GM12864 (cell line): Measurements from ENCODE around the gene OR2J3.

Experiments
- DNase-seq: peaks from one replicate; pipeline ENCODE4 v3.0.0-alpha.2; 2011; ENCODE audit warnings: low read depth
- H3K4me3 ChIP-seq: 2 replicates; pipeline ENCODE4 v1.5.1; 2011; ENCODE audit warnings: mild to moderate bottlenecking, low read depth, low read length, control low read depth
- TF ChIP-seq, protein P1 (sequence below): IDR thresholded peaks from 2 replicates; pipeline ENCODE4 v1.5.1; 2011; ENCODE audit warnings: low read depth, mild to moderate bottlenecking, moderate library complexity, low read length, control low read depth, inconsistent platforms; ENCODE audit errors: missing control alignments

OR2J3 gene

DNA sequence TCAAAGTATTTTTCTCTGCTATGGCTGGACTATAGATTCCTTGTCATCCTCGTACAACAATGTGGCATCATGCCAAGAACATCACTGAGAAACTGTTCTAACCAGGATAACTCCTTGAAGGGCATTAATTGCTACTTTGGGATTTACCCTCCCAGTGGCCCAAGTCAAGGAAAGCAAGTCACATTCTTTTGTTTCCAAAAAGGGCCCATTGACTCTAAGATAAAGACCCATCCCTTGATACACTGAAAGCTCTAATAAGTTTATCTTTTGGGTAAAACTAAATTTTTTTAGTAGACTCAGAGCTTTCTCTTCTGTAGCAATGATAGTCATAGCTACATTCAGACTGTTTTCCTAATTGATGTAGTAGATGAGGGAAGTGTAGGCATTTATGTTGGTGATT is at the start of gene OR2J3:
Gene OR2J3 (plus strand): TSS at position 301 of the 400 bp plus-strand sequence. CDS start 3,833 bp downstream, outside the sequence.
- no peak within 1 kb of the TSS for H3K4me3 ChIP-seq
- TF ChIP-seq, protein P1, sequence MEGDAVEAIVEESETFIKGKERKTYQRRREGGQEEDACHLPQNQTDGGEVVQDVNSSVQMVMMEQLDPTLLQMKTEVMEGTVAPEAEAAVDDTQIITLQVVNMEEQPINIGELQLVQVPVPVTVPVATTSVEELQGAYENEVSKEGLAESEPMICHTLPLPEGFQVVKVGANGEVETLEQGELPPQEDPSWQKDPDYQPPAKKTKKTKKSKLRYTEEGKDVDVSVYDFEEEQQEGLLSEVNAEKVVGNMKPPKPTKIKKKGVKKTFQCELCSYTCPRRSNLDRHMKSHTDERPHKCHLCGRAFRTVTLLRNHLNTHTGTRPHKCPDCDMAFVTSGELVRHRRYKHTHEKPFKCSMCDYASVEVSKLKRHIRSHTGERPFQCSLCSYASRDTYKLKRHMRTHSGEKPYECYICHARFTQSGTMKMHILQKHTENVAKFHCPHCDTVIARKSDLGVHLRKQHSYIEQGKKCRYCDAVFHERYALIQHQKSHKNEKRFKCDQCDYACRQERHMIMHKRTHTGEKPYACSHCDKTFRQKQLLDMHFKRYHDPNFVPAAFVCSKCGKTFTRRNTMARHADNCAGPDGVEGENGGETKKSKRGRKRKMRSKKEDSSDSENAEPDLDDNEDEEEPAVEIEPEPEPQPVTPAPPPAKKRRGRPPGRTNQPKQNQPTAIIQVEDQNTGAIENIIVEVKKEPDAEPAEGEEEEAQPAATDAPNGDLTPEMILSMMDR: no peak
- DNase-seq: no peak

DNA sequence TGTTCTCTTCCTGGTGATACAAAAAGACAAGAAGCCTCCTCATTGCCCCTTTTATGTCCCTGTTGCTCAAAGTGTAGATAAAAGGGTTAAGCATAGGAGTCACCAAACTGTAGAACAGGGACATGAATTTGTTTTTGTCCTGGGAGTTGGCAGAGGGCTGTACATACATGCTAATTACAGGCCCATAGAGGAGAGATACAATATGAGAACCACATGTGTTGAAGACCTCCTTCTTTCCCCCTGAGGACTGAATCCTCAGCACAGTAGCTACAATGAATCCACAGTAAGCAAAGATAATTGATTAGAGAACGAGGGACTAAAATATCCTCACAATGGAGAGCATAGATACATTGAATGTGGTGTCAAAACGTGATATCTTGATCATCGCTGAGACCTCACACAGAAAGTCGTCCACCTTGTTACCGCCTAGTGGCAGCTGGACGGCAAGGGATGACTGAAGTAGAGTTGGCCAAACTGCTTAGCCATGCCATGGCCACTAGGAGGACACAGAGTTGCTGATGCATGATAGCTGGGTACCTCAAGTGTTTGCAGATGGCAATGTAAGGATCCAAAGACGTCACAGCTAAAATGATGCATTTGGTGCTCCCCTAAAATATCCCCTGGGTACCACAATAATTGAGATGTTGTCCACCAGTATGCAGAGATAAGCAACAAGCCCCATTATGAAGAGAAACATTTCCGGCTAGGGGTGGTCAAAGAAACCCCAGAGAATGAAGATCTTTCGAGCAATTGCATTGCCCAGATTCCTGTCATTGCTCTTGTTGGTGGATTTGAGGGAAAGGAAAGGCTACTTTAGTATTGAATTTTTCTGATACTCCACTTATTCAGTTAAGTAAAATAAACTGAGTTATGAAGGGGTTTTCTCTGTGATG is 35.8 kb upstream of the OR2J3 start:
- TF ChIP-seq, protein P1: peak; percentile 74
- no peak overlapping the region for H3K4me3 ChIP-seq
- DNase-seq: peak; percentile 1

DNA sequence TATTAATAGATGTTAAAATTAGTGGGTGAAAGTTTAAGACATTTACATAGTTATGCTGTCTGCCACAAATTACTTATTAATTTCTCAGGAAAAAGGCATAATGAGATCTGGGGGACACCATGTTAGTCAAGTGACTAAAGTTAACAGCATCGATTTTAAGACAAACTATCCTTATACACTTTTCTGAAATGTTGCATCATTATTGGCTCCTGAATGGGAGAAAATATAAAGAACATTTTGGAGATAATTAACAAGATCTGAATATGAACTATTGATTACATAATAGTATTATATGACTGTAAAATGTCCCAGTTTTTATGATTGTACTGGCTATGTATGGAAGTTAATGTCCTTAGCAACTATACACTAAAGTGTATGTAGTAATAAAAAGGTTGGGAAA is 28.7 kb upstream of the OR2J3 start:
- no peak overlapping the region for H3K4me3 ChIP-seq
- TF ChIP-seq, protein P1: no peak
- DNase-seq: no peak

DNA sequence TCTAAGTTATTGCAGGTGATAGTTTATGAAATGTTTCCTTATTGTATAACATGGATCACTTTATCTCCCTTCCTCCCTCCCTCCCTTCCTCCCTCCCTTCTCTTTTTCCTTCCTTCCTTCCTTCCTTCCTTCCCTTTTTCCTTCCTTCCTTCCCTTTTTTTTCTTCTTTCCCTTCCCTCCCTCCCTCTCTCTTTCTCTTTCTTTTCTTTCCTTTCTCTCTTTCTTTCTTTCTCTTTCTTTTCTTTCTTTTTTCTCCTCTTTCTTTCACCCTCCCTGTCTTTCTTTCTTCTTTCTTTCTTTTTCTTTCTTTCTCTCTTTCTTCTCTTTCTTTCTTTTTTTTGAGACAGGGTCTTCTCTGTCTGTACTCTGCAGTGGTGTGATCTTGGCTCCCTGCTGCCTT is 26.5 kb upstream of the OR2J3 start:
- H3K4me3 ChIP-seq: no peak overlapping the region
- no peak for DNase-seq
- TF ChIP-seq, protein P1: no peak

DNA sequence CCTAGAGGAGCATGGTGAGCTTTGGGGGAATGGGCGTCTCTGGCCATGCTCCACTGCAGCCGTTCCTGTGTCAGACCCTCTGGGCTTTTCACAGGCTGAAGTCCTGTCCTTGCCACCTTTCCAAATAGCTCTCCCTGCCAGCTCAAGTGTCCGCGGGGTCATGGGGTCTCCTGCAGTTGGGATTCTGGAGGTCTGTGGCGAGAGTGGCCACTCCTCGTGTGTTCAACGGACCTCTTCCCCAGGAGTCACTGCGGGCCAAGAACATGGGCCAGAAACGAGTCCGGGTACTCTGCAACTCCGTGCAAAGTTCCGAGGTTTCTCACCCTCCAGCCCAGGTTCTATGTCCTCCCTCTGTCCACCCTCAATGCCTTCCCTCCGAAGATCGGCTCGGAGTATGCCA is 25.4 kb upstream of the OR2J3 start:
- no peak for DNase-seq
- TF ChIP-seq, protein P1: no peak
- H3K4me3 ChIP-seq: no peak overlapping the region

DNA sequence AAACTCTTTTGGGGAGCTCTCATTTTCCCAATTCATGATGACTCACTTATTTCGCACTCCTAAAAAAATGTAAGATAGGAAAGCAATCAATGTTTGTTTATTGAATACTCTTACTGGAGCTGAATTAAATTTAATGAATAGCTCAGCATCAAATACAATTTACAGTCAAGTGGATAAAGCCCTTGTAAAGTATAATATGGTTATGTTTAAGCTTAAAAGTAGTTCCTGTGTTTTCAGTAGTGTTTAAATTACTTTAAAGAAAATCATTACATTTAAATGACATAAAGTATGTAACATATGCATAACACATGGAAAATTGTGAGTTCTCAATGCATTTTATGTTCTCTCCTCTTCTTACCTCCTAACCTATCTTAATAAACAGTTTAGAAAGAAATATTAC is 20.6 kb upstream of the OR2J3 start, which contains the start of gene OR2B3:
Gene OR2B3 (minus strand): TSS at position 101 of the 400 bp plus-strand sequence. CDS start 65 bp downstream, at position 36.
- DNase-seq: no peak
- H3K4me3 ChIP-seq: no peak within 1 kb of the TSS
- TF ChIP-seq, protein P1: no peak
